ENCODE measurements around the gene CUEDC1.

CUEDC1 gene

DNA sequence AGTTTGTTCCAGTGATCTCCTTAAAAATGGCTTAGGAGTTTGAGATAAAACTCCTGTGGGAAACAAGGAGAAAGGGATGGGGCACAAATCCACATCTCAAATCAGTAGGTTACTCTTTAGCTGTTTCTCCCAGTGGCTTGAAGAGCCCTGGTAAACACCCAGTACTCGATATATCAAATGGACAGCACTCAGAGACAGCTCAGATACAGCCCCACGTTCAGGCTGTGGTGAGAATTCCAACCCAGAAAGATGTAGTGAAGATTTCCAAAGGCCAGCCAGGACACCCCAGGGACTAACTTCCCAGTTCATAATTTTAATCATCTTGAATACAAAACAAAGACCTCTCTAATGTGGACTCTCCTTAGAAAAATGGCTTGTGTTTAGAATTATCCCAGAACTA, 39.2 kb upstream of the CUEDC1 start:
- ATAC-seq (ENCODE audit: insufficient read depth, low read depth) (no peak), DNase-seq (no peak)
- no peak overlapping the region for H2AFZ ChIP-seq (ENCODE audit: low read depth, low read length)
- no peaks in the 10 kb centered on the region for H3K27me3 ChIP-seq (ENCODE audit: insufficient read depth, low read length, poor library complexity)
- H3K4me3 ChIP-seq (ENCODE audit: low read depth in 1 of 2, low read length in 2 of 2), result no peak overlapping the region
- TF ChIP-seq, protein P1, sequence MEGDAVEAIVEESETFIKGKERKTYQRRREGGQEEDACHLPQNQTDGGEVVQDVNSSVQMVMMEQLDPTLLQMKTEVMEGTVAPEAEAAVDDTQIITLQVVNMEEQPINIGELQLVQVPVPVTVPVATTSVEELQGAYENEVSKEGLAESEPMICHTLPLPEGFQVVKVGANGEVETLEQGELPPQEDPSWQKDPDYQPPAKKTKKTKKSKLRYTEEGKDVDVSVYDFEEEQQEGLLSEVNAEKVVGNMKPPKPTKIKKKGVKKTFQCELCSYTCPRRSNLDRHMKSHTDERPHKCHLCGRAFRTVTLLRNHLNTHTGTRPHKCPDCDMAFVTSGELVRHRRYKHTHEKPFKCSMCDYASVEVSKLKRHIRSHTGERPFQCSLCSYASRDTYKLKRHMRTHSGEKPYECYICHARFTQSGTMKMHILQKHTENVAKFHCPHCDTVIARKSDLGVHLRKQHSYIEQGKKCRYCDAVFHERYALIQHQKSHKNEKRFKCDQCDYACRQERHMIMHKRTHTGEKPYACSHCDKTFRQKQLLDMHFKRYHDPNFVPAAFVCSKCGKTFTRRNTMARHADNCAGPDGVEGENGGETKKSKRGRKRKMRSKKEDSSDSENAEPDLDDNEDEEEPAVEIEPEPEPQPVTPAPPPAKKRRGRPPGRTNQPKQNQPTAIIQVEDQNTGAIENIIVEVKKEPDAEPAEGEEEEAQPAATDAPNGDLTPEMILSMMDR (IDR thresholded peaks at IDR 0.05; ENCODE audit: borderline replicate concordance, extremely low read depth, low read length, poor library complexity, severe bottlenecking), result no peak
- no peak for TF ChIP-seq EZH2 (IDR thresholded peaks at IDR 0.05; ENCODE audit: borderline replicate concordance, low read depth, low read length, severe bottlenecking)
- peaks cover 23% of the 10 kb centered on the region for H3K4me1 ChIP-seq (ENCODE audit: insufficient read depth, low read length)
- no peak overlapping the region for H3K9ac ChIP-seq (ENCODE audit: low read depth, low read length)
- no peaks in the 10 kb centered on the region for H3K79me2 ChIP-seq (ENCODE audit: insufficient read depth, low read length)
- H3K36me3 ChIP-seq (ENCODE audit: insufficient read depth, low read length), result peaks cover 14% of the 10 kb centered on the region
- no peaks in the 10 kb centered on the region for H3K9me3 ChIP-seq (ENCODE audit: insufficient read depth, low read length, severe bottlenecking)
- H3K4me2 ChIP-seq (ENCODE audit: insufficient read depth, low read length), result no peak overlapping the region
- no peak overlapping the region for H3K27ac ChIP-seq (ENCODE audit: low read length)
- peaks cover 14% of the 10 kb centered on the region for H4K20me1 ChIP-seq (ENCODE audit: insufficient read depth, low read length)

DNA sequence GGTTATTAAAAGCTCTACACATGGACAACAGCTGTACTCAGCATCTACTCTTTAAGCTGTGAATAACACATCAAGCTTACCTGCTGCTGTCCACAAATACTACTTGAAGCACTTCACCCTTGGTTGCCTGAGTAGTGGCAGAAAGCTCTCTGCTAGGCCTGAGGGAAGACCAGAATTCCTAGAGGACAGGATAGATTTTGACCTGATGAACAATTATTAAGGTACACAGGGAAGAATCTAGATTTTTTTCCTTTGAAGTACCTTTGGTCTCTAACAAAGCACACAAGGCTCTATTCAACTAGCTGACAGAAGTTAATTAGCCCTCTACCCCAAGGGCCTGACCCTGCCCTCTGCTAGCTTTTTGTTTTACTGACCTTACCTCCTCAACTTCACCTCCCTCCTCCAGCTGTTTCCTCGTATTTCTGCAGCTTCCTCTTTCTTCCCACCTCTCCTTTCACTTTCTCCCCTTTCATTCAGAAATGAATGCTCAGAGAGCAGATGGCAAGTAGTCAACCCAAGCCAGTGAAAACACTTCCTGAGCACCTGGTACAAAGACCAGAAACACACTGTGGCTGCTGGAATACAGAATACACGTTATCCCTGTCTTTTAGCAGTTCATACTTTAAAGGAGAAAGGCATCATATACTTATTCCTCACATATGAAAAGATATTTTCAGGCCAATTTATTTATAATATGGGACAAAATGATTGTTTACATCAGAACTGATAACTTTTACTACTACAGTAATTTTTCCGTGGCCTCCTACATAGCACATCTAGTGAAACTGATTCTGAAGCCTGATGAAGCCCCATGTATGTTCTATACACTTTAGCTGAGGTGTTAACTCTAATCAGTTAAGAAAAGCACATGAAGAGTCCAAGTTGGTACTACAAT, 38.5 kb upstream of the CUEDC1 start:
- no peak overlapping the region for H2AFZ ChIP-seq (ENCODE audit: low read depth, low read length)
- DNase-seq, result peak; percentile 35
- TF ChIP-seq EZH2 (IDR thresholded peaks at IDR 0.05; ENCODE audit: borderline replicate concordance, low read depth, low read length, severe bottlenecking), result no peak
- TF ChIP-seq, protein P1 (IDR thresholded peaks at IDR 0.05; ENCODE audit: borderline replicate concordance, extremely low read depth, low read length, poor library complexity, severe bottlenecking), result no peak
- H3K9me3 ChIP-seq (ENCODE audit: insufficient read depth, low read length, severe bottlenecking), result no peaks in the 10 kb centered on the region
- peaks cover 25% of the 10 kb centered on the region for H3K4me1 ChIP-seq (ENCODE audit: insufficient read depth, low read length)
- H3K27me3 ChIP-seq (ENCODE audit: insufficient read depth, low read length, poor library complexity), result no peaks in the 10 kb centered on the region
- no peak overlapping the region; the same call in none of the 2 replicates for H3K4me2 ChIP-seq (ENCODE audit: insufficient read depth, low read length)
- no peak overlapping the region for H3K4me3 ChIP-seq (ENCODE audit: low read depth in 1 of 2, low read length in 2 of 2)
- ATAC-seq (ENCODE audit: insufficient read depth, low read depth), result peak; percentile 52
- peaks cover 7% of the 10 kb centered on the region; the same call in 1 of the 2 replicates for H4K20me1 ChIP-seq (ENCODE audit: insufficient read depth, low read length)
- no peak overlapping the region for H3K27ac ChIP-seq (ENCODE audit: low read length)
- peaks cover 6% of the 10 kb centered on the region for H3K36me3 ChIP-seq (ENCODE audit: insufficient read depth, low read length)
- H3K9ac ChIP-seq (ENCODE audit: low read depth, low read length), result no peak overlapping the region
- H3K79me2 ChIP-seq (ENCODE audit: insufficient read depth, low read length), result no peaks in the 10 kb centered on the region

DNA sequence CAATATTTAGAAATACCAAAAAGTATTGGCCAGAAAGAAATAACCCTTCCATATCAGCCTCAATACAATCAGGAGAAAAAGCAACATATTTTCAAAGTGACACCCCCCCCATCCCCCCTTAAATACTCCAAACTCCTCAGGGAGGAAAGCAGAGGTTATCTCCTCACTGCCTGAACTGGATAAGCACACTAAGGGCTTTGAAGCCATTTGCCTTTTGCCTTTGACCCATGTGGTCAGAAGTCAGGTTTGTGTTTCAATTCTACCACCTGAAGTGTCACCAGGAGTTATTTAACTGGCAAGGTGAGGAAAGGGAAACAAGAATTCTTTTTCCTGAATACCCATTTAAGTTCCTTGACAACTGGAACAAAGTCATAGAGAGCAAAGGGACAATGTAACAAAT, 36.3 kb upstream of the CUEDC1 start:
- no peak overlapping the region for H2AFZ ChIP-seq (ENCODE audit: low read depth, low read length)
- no peaks in the 10 kb centered on the region for H3K27me3 ChIP-seq (ENCODE audit: insufficient read depth, low read length, poor library complexity)
- no peak overlapping the region for H3K27ac ChIP-seq (ENCODE audit: low read length)
- DNase-seq (no peak), ATAC-seq (ENCODE audit: insufficient read depth, low read depth) (no peak)
- no peaks in the 10 kb centered on the region for H3K36me3 ChIP-seq (ENCODE audit: insufficient read depth, low read length)
- H3K9me3 ChIP-seq (ENCODE audit: insufficient read depth, low read length, severe bottlenecking), result no peaks in the 10 kb centered on the region
- H3K9ac ChIP-seq (ENCODE audit: low read depth, low read length), result no peak overlapping the region
- TF ChIP-seq EZH2 (IDR thresholded peaks at IDR 0.05; ENCODE audit: borderline replicate concordance, low read depth, low read length, severe bottlenecking), result no peak
- TF ChIP-seq, protein P1 (IDR thresholded peaks at IDR 0.05; ENCODE audit: borderline replicate concordance, extremely low read depth, low read length, poor library complexity, severe bottlenecking), result no peak
- H3K4me3 ChIP-seq (ENCODE audit: low read depth in 1 of 2, low read length in 2 of 2), result no peak overlapping the region
- H3K4me2 ChIP-seq (ENCODE audit: insufficient read depth, low read length), result no peak overlapping the region
- H4K20me1 ChIP-seq (ENCODE audit: insufficient read depth, low read length), result 0 out of 2 replicates have a peak, but pooled peaks cover 3% of the 10 kb centered on the region
- peaks cover 33% of the 10 kb centered on the region for H3K4me1 ChIP-seq (ENCODE audit: insufficient read depth, low read length)
- H3K79me2 ChIP-seq (ENCODE audit: insufficient read depth, low read length), result peaks cover 14% of the 10 kb centered on the region

All from DND-41 (cell line).